ENCODE data around the gene MPHOSPH9. TPM values are rescaled to one million over a fixed set of nuclear protein-coding genes. Genes with fewer than 3 reads are reported as not detected.

The MPHOSPH9 gene
- total and polyA plus RNA-seq, 2 of the 13 experiments (the other 11 are each of a cell fraction or from before 2014, with no cell fraction given), result 20.3 to 63.4 TPM

- CTCF ChIA-PET (ENCODE audit: low intra/inter-chr PET ratio, low total read pairs), result no interaction called here
- H3K27ac ChIP-seq (ENCODE audit: extremely low read length, insufficient read depth, low read length), result peak overlapping the region; percentile 60
- TF ChIP-seq NCOA2 (CRISPR knock-in tag; IDR thresholded peaks at IDR 0.05), result no peak
- no peak for TF ChIP-seq ZNF431 (CRISPR knock-in tag; IDR thresholded peaks at IDR 0.05; ENCODE audit: borderline replicate concordance, low read depth)
- peak; percentile 36; the same call in 1 of the 2 replicates for TF ChIP-seq NCOR1 (IDR thresholded peaks at IDR 0.05; ENCODE audit: borderline replicate concordance, low read length)
- no peak for TF ChIP-seq SMAD9 (CRISPR knock-in tag; IDR thresholded peaks at IDR 0.05)
- no peak for TF ChIP-seq ZNF136 (CRISPR knock-in tag; IDR thresholded peaks at IDR 0.05; ENCODE audit: low read depth)
- 0 out of 2 replicates have a peak, but pooled peaks have one; percentile 12 for TF ChIP-seq ARID5B (CRISPR knock-in tag; IDR thresholded peaks at IDR 0.05)
- TF ChIP-seq, protein P1, sequence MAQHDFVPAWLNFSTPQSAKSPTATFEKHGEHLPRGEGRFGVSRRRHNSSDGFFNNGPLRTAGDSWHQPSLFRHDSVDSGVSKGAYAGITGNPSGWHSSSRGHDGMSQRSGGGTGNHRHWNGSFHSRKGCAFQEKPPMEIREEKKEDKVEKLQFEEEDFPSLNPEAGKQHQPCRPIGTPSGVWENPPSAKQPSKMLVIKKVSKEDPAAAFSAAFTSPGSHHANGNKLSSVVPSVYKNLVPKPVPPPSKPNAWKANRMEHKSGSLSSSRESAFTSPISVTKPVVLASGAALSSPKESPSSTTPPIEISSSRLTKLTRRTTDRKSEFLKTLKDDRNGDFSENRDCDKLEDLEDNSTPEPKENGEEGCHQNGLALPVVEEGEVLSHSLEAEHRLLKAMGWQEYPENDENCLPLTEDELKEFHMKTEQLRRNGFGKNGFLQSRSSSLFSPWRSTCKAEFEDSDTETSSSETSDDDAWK (CRISPR knock-in tag; IDR thresholded peaks at IDR 0.05), result no peak
- no peak for TF ChIP-seq CENPT (CRISPR knock-in tag; IDR thresholded peaks at IDR 0.05; ENCODE audit: low read depth)
- no peak for TF ChIP-seq GFI1 (CRISPR knock-in tag; IDR thresholded peaks at IDR 0.05; ENCODE audit: borderline replicate concordance)
- no peak for TF ChIP-seq ZNF143 (CRISPR knock-in tag; IDR thresholded peaks at IDR 0.05)
- no peak for TF ChIP-seq ZNF660 (CRISPR knock-in tag; IDR thresholded peaks at IDR 0.05; ENCODE audit: borderline replicate concordance, low read depth)
- TF ChIP-seq CERS6 (CRISPR knock-in tag; IDR thresholded peaks at IDR 0.05), result no peak
- no peak for TF ChIP-seq SALL2 (CRISPR knock-in tag; IDR thresholded peaks at IDR 0.05)
- no peak for TF ChIP-seq SOX13 (IDR thresholded peaks at IDR 0.05)
- 0 out of 4 replicates have a peak, but pooled peaks of 1 of the 2 experiments have one; percentile 15 for TF ChIP-seq SOX13 (CRISPR knock-in tag; conservative IDR thresholded peaks at IDR 0.05 in 1 of 2, IDR thresholded peaks at IDR 0.05 in 1 of 2)
- TF ChIP-seq DMAP1 (CRISPR knock-in tag; IDR thresholded peaks at IDR 0.05), result no peak
- TF ChIP-seq, protein P2, sequence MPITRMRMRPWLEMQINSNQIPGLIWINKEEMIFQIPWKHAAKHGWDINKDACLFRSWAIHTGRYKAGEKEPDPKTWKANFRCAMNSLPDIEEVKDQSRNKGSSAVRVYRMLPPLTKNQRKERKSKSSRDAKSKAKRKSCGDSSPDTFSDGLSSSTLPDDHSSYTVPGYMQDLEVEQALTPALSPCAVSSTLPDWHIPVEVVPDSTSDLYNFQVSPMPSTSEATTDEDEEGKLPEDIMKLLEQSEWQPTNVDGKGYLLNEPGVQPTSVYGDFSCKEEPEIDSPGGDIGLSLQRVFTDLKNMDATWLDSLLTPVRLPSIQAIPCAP (CRISPR knock-in tag; IDR thresholded peaks at IDR 0.05; ENCODE audit: low read depth), result no peak
- no peak for TF ChIP-seq LCORL (IDR thresholded peaks at IDR 0.05)
- TF ChIP-seq LCORL (CRISPR knock-in tag; IDR thresholded peaks at IDR 0.05), result no peak
- no peak for TF ChIP-seq ZNF17 (CRISPR knock-in tag; IDR thresholded peaks at IDR 0.05)
Observed at GRCh38 chr12:123167329-123167728, 65.6 kb downstream of the MPHOSPH9 start.

More at GRCh38 chr12:123167329-123167728, 65.6 kb downstream of the MPHOSPH9 start:
- no peak overlapping the region for H2AFZ ChIP-seq (ENCODE audit: low read length)
- H3K9me3 ChIP-seq (ENCODE audit: low read length), result no peaks in the 10 kb centered on the region
- no peak overlapping the region for H3K4me3 ChIP-seq (replicated peaks in 1 of 3; ENCODE audit: insufficient read depth in 1 of 3, low read depth in 2 of 3, low read length in 3 of 3)
- intact Hi-C loops (cut with micrococcal nuclease; ENCODE audit: unreplicated experiment), result no loop called here
- in situ Hi-C loops (cut with HindIII; ENCODE audit: extremely low pct_ligation_motif_present, low pct_unique_long_range_greater_than_20kb), result no loop called here
- peak; percentile 55 for DNase-seq (ENCODE audit: low spot score)
- peak overlapping the region; percentile 38; the same call in 1 of the 2 replicates for H3K4me2 ChIP-seq (ENCODE audit: low read depth, low read length)
- POLR2A ChIA-PET, result interaction anchor here (1.8 kb wide), 1 partner anchor 65 kb away, joined by 10 read pairs; the partner anchor contains the start of genes MPHOSPH9 and MTRFR
- no peaks in the 10 kb centered on the region for H3K27me3 ChIP-seq (ENCODE audit: control insufficient read depth in 1 of 2, insufficient read depth in 2 of 2, low read length in 2 of 2)
- no peaks in the 10 kb centered on the region for H3K79me2 ChIP-seq (ENCODE audit: insufficient read depth, low read length)
- H3K9ac ChIP-seq (ENCODE audit: insufficient read depth, low read depth, low read length), result peak overlapping the region; percentile 17; the same call in 1 of the 2 replicates
- FAIRE-seq, result peak; percentile 57
- no peaks in the 10 kb centered on the region for H4K20me1 ChIP-seq (ENCODE audit: insufficient read depth, low read length)
- 42% methylated on average over 2 of the region's 2 CpGs for WGBS (ENCODE audit: low lambda C conversion rate)
- H3K36me3 ChIP-seq (replicated peaks in 1 of 2; ENCODE audit: control insufficient read depth in 1 of 2, insufficient read depth in 2 of 2, low read length in 2 of 2), result peaks cover 5 to 45% of the 10 kb centered on the region in 2 experiments; a peak in 3 of 5 replicates
- peak; percentile 86 for ATAC-seq
- peaks cover 42% of the 10 kb centered on the region for H3K4me1 ChIP-seq (ENCODE audit: insufficient read depth, low read length)
- BruUV-seq (replicated peaks), result no TSS peak
